Neural crest cell (in vitro differentiated cells): Measurements from ENCODE around the gene RIPK3. TPM values are rescaled to one million over a fixed set of nuclear protein-coding genes. Genes with fewer than 3 reads are reported as not detected.
A peak's percentile ranks its signal among the peaks of the same experiment; 100 is the strongest.

Experiments used
- DNase-seq: peaks from one replicate; pipeline ENCODE4 v3.0.0; 2021; ENCODE audit warnings: low read depth, mixed read lengths, low spot score
- H3K27ac Mint-ChIP-seq: one replicate; pipeline ENCODE4 v1.8.0; 2021; ENCODE audit warnings: mild to moderate bottlenecking, mixed read lengths; ENCODE audit not compliant: unreplicated experiment
- H3K27me3 Mint-ChIP-seq: 2 replicates; pipeline ENCODE4 v1.8.0; 2021; ENCODE audit warnings: low read depth, mild to moderate bottlenecking, mixed read lengths
- H3K36me3 Mint-ChIP-seq: 2 replicates; pipeline ENCODE4 v1.8.0; 2021; ENCODE audit warnings: low read depth, mild to moderate bottlenecking, mixed read lengths
- H3K4me1 Mint-ChIP-seq: 2 replicates; pipeline ENCODE4 v1.8.0; 2021; ENCODE audit warnings: mixed read lengths
- H3K4me3 Mint-ChIP-seq: one replicate; pipeline ENCODE4 v1.8.0; 2021; ENCODE audit warnings: mild to moderate bottlenecking, mixed read lengths
- H3K9me3 Mint-ChIP-seq: 2 replicates; pipeline ENCODE4 v1.8.0; 2021; ENCODE audit warnings: mixed read lengths
- CTCF ChIP-seq: fragments of 200-600 bp; sonication (generic); conservative IDR thresholded peaks from 2 replicates; pipeline ENCODE4 v1.5.0; 2021; ENCODE audit warnings: antibody characterized with exemption, mild to moderate bottlenecking
- total RNA-seq: library from RNA; stranded (reverse); gene quantifications from 2 replicates; pipeline ENCODE4 v1.2.1, GENCODE V29; 2021

RIPK3 gene
- total RNA-seq, 1 donor from 2014 or later = not detected

DNA sequence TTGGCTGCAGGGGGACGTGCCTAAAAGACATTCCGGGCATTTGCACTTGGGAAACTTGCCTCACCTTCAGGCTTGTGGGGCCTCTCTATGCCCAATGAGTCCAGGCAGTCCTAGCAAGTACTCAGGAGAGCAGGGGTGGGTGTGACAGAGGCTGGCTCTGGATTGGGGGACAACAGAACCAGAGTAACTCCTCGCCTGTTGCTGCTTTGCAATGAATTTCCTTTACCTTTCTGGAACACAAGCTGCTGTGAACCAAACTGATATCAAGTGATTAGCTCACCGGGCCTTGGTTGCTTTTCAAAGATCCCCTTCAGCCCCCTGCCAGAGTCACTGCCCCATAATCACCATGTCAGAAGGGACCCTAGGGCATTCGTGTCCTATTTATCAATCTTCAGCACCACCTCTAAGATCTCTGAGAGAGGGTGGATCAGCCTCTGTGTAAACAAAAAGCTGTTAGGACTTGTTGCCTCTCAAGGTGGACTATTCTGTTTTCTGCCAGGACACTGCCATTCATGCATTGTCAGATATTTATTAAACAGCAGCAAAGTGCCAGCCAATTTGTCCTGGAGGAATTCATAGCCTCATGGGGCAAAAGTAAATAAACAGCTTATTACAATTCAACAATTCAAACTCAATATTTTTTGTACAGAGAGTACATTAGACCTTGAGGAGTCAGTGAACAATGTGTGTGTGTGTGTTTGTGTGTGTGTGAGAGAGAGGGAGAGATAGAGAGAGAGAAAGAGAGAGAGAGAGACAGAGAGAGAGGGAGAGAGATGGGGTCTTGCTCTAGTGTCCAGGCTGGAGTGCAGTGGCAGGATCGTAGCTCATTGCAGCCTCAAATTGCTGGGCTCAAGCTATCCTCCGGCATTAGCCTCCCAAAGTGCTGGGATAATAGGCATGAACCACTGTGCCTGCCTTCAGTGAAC is 39.5 kb upstream of the RIPK3 start:
- Mint-ChIP-seq H3K9me3 (no peaks in the 10 kb centered on the region), H3K27ac (no peak overlapping the region), H3K4me1 (no peaks in the 10 kb centered on the region), H3K4me3 (no peak overlapping the region), H3K36me3 (no peaks in the 10 kb centered on the region), H3K27me3 (peaks cover 4% of the 10 kb centered on the region)
- no peak for TF ChIP-seq CTCF
- no peak for DNase-seq

DNA sequence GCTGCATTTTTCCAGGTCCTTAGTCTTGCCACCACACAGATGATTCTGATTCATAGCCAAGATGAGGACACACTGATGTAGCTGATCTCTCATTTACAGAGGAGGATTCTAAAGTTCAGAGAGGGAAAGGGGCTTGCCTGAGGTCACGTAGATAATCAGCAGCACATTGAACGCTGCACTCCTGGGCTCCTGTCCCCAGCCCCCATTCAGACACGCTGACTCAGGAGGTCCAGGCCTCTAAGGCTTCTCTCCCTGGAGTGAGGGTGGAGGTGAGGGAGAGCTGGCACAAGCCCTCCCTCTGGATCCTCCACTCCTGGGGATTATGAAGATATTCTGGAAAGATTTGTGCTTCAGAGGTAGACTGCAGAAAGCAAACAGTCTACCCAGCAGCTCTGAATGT is 38.5 kb upstream of the RIPK3 start:
- H3K27me3 Mint-ChIP-seq = no peaks in the 10 kb centered on the region
- no peak for TF ChIP-seq CTCF
- H3K9me3 Mint-ChIP-seq = no peaks in the 10 kb centered on the region
- H3K27ac Mint-ChIP-seq = no peak overlapping the region
- no peak for DNase-seq
- H3K36me3 Mint-ChIP-seq = no peaks in the 10 kb centered on the region
- H3K4me3 Mint-ChIP-seq = no peak overlapping the region
- no peaks in the 10 kb centered on the region for H3K4me1 Mint-ChIP-seq

DNA sequence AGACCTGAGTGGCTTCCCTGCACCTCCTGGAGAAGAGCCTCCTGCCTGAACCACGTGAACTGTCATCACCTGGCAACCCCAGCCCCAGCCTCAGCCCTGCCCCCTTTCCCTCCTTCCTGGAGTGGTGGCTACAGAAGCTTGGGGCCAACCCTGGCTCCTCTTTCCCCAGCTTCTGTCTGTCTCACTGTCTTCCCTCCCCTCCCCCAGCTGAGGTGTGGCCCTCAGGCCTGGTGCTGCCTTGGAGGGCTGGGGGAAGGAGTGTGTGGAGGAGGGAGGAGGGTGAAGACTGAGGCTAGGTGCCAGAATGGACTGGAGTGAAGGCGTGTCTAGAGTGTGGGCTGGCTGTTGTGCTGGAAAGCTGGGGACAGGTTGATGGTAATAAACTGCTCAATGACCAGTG is 37.9 kb upstream of the RIPK3 start:
- no peaks in the 10 kb centered on the region for H3K27me3 Mint-ChIP-seq
- H3K27ac Mint-ChIP-seq = peak overlapping the region; percentile 75
- no peaks in the 10 kb centered on the region for H3K4me1 Mint-ChIP-seq
- TF ChIP-seq CTCF = no peak
- no peak overlapping the region for H3K4me3 Mint-ChIP-seq
- no peaks in the 10 kb centered on the region for H3K9me3 Mint-ChIP-seq
- no peak for DNase-seq
- no peaks in the 10 kb centered on the region for H3K36me3 Mint-ChIP-seq

- no peak for TF ChIP-seq CTCF
- Mint-ChIP-seq H3K36me3 (no peaks in the 10 kb centered on the region), H3K4me3 (no peak overlapping the region), H3K27me3 (no peaks in the 10 kb centered on the region), H3K27ac (no peak overlapping the region), H3K4me1 (no peaks in the 10 kb centered on the region), H3K9me3 (no peaks in the 10 kb centered on the region)
- no peak for DNase-seq
Observed at GRCh38 chr14:24377126-24377525, 37.3 kb upstream of the RIPK3 start.

- TF ChIP-seq CTCF = no peak
- DNase-seq = no peak
- no peaks in the 10 kb centered on the region for H3K9me3 Mint-ChIP-seq
Observed at GRCh38 chr14:24376448-24377070, 36.8 kb upstream of the RIPK3 start.

More at GRCh38 chr14:24376448-24377070, 36.8 kb upstream of the RIPK3 start:
- no peak overlapping the region for H3K4me3 Mint-ChIP-seq
- H3K27ac Mint-ChIP-seq = no peak overlapping the region
- no peaks in the 10 kb centered on the region for H3K4me1 Mint-ChIP-seq
- H3K36me3 Mint-ChIP-seq = no peaks in the 10 kb centered on the region
- no peaks in the 10 kb centered on the region for H3K27me3 Mint-ChIP-seq
